Epithelial cell of proximal tubule (primary cell): ENCODE results near the gene SNRNP35. TPM values are rescaled to one million over a fixed set of nuclear protein-coding genes. Genes with fewer than 3 reads are reported as not detected.
"Not testable (repeated sequence)": the region's sequence is repeated elsewhere in the genome, so short reads cannot be mapped to it uniquely, and the experiment has no call there.

Source experiments
- DNase-seq: peaks from one replicate; pipeline ENCODE4 v3.0.0-alpha.2; 2011; ENCODE audit warnings: low read depth
- H3K4me3 ChIP-seq: 2 replicates; pipeline ENCODE4 v1.5.1; 2011; ENCODE audit warnings: low read depth, mild to moderate bottlenecking, low read length
- CTCF ChIP-seq: conservative IDR thresholded peaks from 2 replicates; pipeline ENCODE4 v1.5.1; 2012; ENCODE audit warnings: low read depth, mild to moderate bottlenecking, low read length
- total RNA-seq: library from RNA; depleted of rRNA; stranded (reverse); fragments of >200 nt; gene quantifications from 2 replicates; pipeline ENCODE4 v1.2.3, GENCODE V29; 2015

SNRNP35 gene
- total RNA-seq, 1 donor from 2014 or later: 22.7 TPM

- no peak for TF ChIP-seq CTCF
- H3K4me3 ChIP-seq: no peak overlapping the region
- no peak for DNase-seq
Measured at GRCh38 chr12:123506843-123507236, 48.9 kb downstream of the SNRNP35 start.

- H3K4me3 ChIP-seq: no peak overlapping the region
- no peak for DNase-seq
- no peak for TF ChIP-seq CTCF
Measured at GRCh38 chr12:123512838-123513665, 55.1 kb downstream of the SNRNP35 start.

- no peak for TF ChIP-seq CTCF
- H3K4me3 ChIP-seq: no peak overlapping the region
Measured at GRCh38 chr12:123513805-123514204, 55.9 kb downstream of the SNRNP35 start.

GRCh38 chr12:123514582-123515221, 56.8 kb downstream of the SNRNP35 start:
- not testable (repeated sequence) for DNase-seq, H3K4me3 ChIP-seq

More at GRCh38 chr12:123513805-123514204, 55.9 kb downstream of the SNRNP35 start:
- DNase-seq: no peak

GRCh38 chr12:123516216-123516780, 58.4 kb downstream of the SNRNP35 start:
- DNase-seq: no peak
- no peak for TF ChIP-seq CTCF
- H3K4me3 ChIP-seq: no peak overlapping the region

Other genes with a start within 250 kb of the SNRNP35 start
- gene MPHOSPH9, start 225.0 kb upstream of the SNRNP35 start, total RNA-seq: 47.8 and 52.6 TPM in 2 replicates
- 13.8 and 31.2 TPM in 2 replicates for gene MTRFR, start 224.7 kb upstream of the SNRNP35 start, total RNA-seq
- gene CDK2AP1, start 186.3 kb upstream of the SNRNP35 start, total RNA-seq: 236 and 247 TPM in 2 replicates
- 17.8 TPM in 2 replicates for gene SBNO1, start 93.3 kb upstream of the SNRNP35 start, total RNA-seq
- gene KMT5A, start 74.0 kb upstream of the SNRNP35 start, total RNA-seq: 48.3 and 63.9 TPM in 2 replicates
- gene RILPL2, start 21.5 kb upstream of the SNRNP35 start, total RNA-seq: 1.7 and 3.5 TPM in 2 replicates
- gene RILPL1, start 75.6 kb downstream of the SNRNP35 start, total RNA-seq: 9.5 and 21.2 TPM in 2 replicates
- 139 and 186 TPM in 2 replicates for gene TMED2, start 126.4 kb downstream of the SNRNP35 start, total RNA-seq
- 20.6 and 28.3 TPM in 2 replicates for gene DDX55, start 144.0 kb downstream of the SNRNP35 start, total RNA-seq
- 88.8 and 135 TPM in 2 replicates for gene EIF2B1, start 175.5 kb downstream of the SNRNP35 start, total RNA-seq
- 22.9 and 31.4 TPM in 2 replicates for gene GTF2H3, start 175.7 kb downstream of the SNRNP35 start, total RNA-seq
- gene TCTN2, start 213.0 kb downstream of the SNRNP35 start, total RNA-seq: 9.5 and 9.9 TPM in 2 replicates